GM19468 (cell line): ENCODE data around the gene TPRX1.

ENCODE experiments used
- ATAC-seq: cut with Tn5 transposase; IDR thresholded peaks from one replicate; pipeline ENCODE4 v1.9.1; 2021; ENCODE audit warnings: mild to moderate bottlenecking, moderate library complexity, moderate number of reproducible peaks; ENCODE audit not compliant: unreplicated experiment; ENCODE audit errors: extremely low read depth

The TPRX1 gene

GRCh38 chr19:47752440-47753211, 51.7 kb downstream of the TPRX1 start:
- ATAC-seq, result no peak
